HG03095 (cell line): Measurements from ENCODE around the gene CDYL2.
"Not testable (repeated sequence)": the region's sequence is repeated elsewhere in the genome, so short reads cannot be mapped to it uniquely, and the experiment has no call there.

Experiments
- ATAC-seq: cut with Tn5 transposase; IDR thresholded peaks from one replicate; pipeline ENCODE4 v1.9.1; 2021; ENCODE audit warnings: moderate library complexity; ENCODE audit not compliant: unreplicated experiment

Gene CDYL2

GRCh38 chr16:80674884-80675283 lies 129.5 kb downstream of the CDYL2 start:
- no peak for ATAC-seq

GRCh38 chr16:80672379-80672778 lies 132.0 kb downstream of the CDYL2 start:
- ATAC-seq, result no peak

- ATAC-seq, result peak; percentile 44
These were observed 133.0 kb downstream of the CDYL2 start for GRCh38 chr16:80671281-80671849.

- ATAC-seq, result no peak
These were observed 134.1 kb downstream of the CDYL2 start for GRCh38 chr16:80670170-80670865.

- ATAC-seq, result no peak
These were observed 134.7 kb downstream of the CDYL2 start for GRCh38 chr16:80669673-80670072.

- ATAC-seq, result no peak
These were observed 136.5 kb downstream of the CDYL2 start for GRCh38 chr16:80667925-80668324.

- ATAC-seq, result no peak
These were observed 137.2 kb downstream of the CDYL2 start for GRCh38 chr16:80667251-80667560.

- no peak for ATAC-seq
These were observed 137.8 kb downstream of the CDYL2 start for GRCh38 chr16:80666378-80667250.

GRCh38 chr16:80665356-80665755 lies 139.0 kb downstream of the CDYL2 start:
- no peak for ATAC-seq

- no peak for ATAC-seq
These were observed 139.6 kb downstream of the CDYL2 start for GRCh38 chr16:80664786-80665185.

- no peak for ATAC-seq
These were observed 140.2 kb downstream of the CDYL2 start for GRCh38 chr16:80664226-80664625.

- ATAC-seq, result no peak
These were observed 141.3 kb downstream of the CDYL2 start for GRCh38 chr16:80663078-80663477.

- ATAC-seq, result no peak
These were observed 144.5 kb downstream of the CDYL2 start for GRCh38 chr16:80659865-80660264.

GRCh38 chr16:80656711-80657150 lies 147.7 kb downstream of the CDYL2 start:
- peak; percentile 93 for ATAC-seq

GRCh38 chr16:80656161-80656560 lies 148.2 kb downstream of the CDYL2 start:
- no peak for ATAC-seq

- ATAC-seq, result no peak
These were observed 148.6 kb downstream of the CDYL2 start for GRCh38 chr16:80655751-80656150.

- ATAC-seq, result no peak
These were observed 150.1 kb downstream of the CDYL2 start for GRCh38 chr16:80654094-80654862.

- no peak for ATAC-seq
These were observed 152.0 kb downstream of the CDYL2 start for GRCh38 chr16:80652441-80652840.

GRCh38 chr16:80650281-80650680 lies 154.1 kb downstream of the CDYL2 start:
- not testable (repeated sequence) for ATAC-seq

GRCh38 chr16:80640316-80640715 lies 164.1 kb downstream of the CDYL2 start:
- no peak for ATAC-seq

GRCh38 chr16:80639636-80640035 lies 164.8 kb downstream of the CDYL2 start:
- ATAC-seq, result no peak
